Measurements from ENCODE around the gene NPSR1.

The NPSR1 gene

GRCh38 chr7:34723866-34724490 lies 66.0 kb downstream of the NPSR1 start:
- no peaks in the 10 kb centered on the region for H3K4me1 Mint-ChIP-seq
- no peak overlapping the region for H3K4me3 Mint-ChIP-seq
- no peaks in the 10 kb centered on the region for H3K36me3 Mint-ChIP-seq (ENCODE audit: low read depth)
- H3K27me3 Mint-ChIP-seq (ENCODE audit: low read depth), result no peaks in the 10 kb centered on the region
- no peak for TF ChIP-seq CTCF (IDR thresholded peaks at IDR 0.05; ENCODE audit: unreplicated experiment in 3 of 3)
- H3K27ac Mint-ChIP-seq, result no peak overlapping the region
- H3K9me3 Mint-ChIP-seq, result no peaks in the 10 kb centered on the region

GRCh38 chr7:34726221-34726620 lies 68.2 kb downstream of the NPSR1 start:
- no peak overlapping the region for H3K27ac Mint-ChIP-seq
- no peaks in the 10 kb centered on the region for H3K27me3 Mint-ChIP-seq (ENCODE audit: low read depth)
- H3K9me3 Mint-ChIP-seq, result no peaks in the 10 kb centered on the region
- no peak overlapping the region for H3K4me3 Mint-ChIP-seq
- H3K4me1 Mint-ChIP-seq, result no peaks in the 10 kb centered on the region
- H3K36me3 Mint-ChIP-seq (ENCODE audit: low read depth), result no peaks in the 10 kb centered on the region
- TF ChIP-seq CTCF (IDR thresholded peaks at IDR 0.05; ENCODE audit: unreplicated experiment in 3 of 3), result no peak

- H3K27me3 Mint-ChIP-seq (ENCODE audit: low read depth), result no peaks in the 10 kb centered on the region
- H3K4me1 Mint-ChIP-seq, result no peaks in the 10 kb centered on the region
- no peak overlapping the region for H3K4me3 Mint-ChIP-seq
- H3K27ac Mint-ChIP-seq, result no peak overlapping the region
- no peaks in the 10 kb centered on the region for H3K9me3 Mint-ChIP-seq
- no peaks in the 10 kb centered on the region for H3K36me3 Mint-ChIP-seq (ENCODE audit: low read depth)
- no peak for TF ChIP-seq CTCF (IDR thresholded peaks at IDR 0.05; ENCODE audit: unreplicated experiment in 3 of 3)
Observed at GRCh38 chr7:34727464-34727995, 69.5 kb downstream of the NPSR1 start.

GRCh38 chr7:34728156-34728555 lies 70.1 kb downstream of the NPSR1 start:
- no peaks in the 10 kb centered on the region for H3K27me3 Mint-ChIP-seq (ENCODE audit: low read depth)
- H3K4me3 Mint-ChIP-seq, result no peak overlapping the region
- no peaks in the 10 kb centered on the region for H3K9me3 Mint-ChIP-seq
- no peak overlapping the region for H3K27ac Mint-ChIP-seq
- TF ChIP-seq CTCF (IDR thresholded peaks at IDR 0.05; ENCODE audit: unreplicated experiment in 3 of 3), result no peak
- no peaks in the 10 kb centered on the region for H3K36me3 Mint-ChIP-seq (ENCODE audit: low read depth)
- no peaks in the 10 kb centered on the region for H3K4me1 Mint-ChIP-seq

GRCh38 chr7:34734771-34735170 lies 76.8 kb downstream of the NPSR1 start:
- Mint-ChIP-seq H3K27ac (no peak overlapping the region), H3K4me1 (no peaks in the 10 kb centered on the region), H3K9me3 (no peaks in the 10 kb centered on the region), H3K4me3 (no peak overlapping the region), H3K27me3 (ENCODE audit: low read depth) (no peaks in the 10 kb centered on the region), H3K36me3 (ENCODE audit: low read depth) (no peaks in the 10 kb centered on the region)
- no peak for TF ChIP-seq CTCF (IDR thresholded peaks at IDR 0.05; ENCODE audit: unreplicated experiment in 3 of 3)

- Mint-ChIP-seq H3K36me3 (ENCODE audit: low read depth) (no peaks in the 10 kb centered on the region), H3K4me3 (no peak overlapping the region)
- TF ChIP-seq CTCF (IDR thresholded peaks at IDR 0.05; ENCODE audit: unreplicated experiment in 3 of 3), result no peak
Observed at GRCh38 chr7:34735526-34735925, 77.5 kb downstream of the NPSR1 start.

More at GRCh38 chr7:34735526-34735925, 77.5 kb downstream of the NPSR1 start:
- H3K27me3 Mint-ChIP-seq (ENCODE audit: low read depth), result no peaks in the 10 kb centered on the region
- H3K9me3 Mint-ChIP-seq, result no peaks in the 10 kb centered on the region
- H3K4me1 Mint-ChIP-seq, result no peaks in the 10 kb centered on the region
- no peak overlapping the region for H3K27ac Mint-ChIP-seq

Data from nephron (organoid).